NCI-H510A (cell line): ENCODE measurements around the gene TRIM62.
A peak's percentile ranks its signal among the peaks of the same experiment; 100 is the strongest.

ENCODE experiments used
- DNase-seq: peaks from one replicate; lab custom pipeline; 2025; lab: John Stamatoyannopoulos, UW

TRIM62 gene

GRCh38 chr1:33180226-33180910, 1.5 kb downstream of the TRIM62 start:
- DNase-seq: no peak

GRCh38 chr1:33178836-33179439, 2.9 kb downstream of the TRIM62 start:
- no peak for DNase-seq

GRCh38 chr1:33177996-33178540, 3.8 kb downstream of the TRIM62 start:
- DNase-seq: no peak

- no peak for DNase-seq
Observed at GRCh38 chr1:33176887-33177286, 5.0 kb downstream of the TRIM62 start.

GRCh38 chr1:33176362-33176850, 5.4 kb downstream of the TRIM62 start:
- no peak for DNase-seq

GRCh38 chr1:33175865-33176264, 6.0 kb downstream of the TRIM62 start:
- no peak for DNase-seq

GRCh38 chr1:33173091-33173490, 8.8 kb downstream of the TRIM62 start:
- no peak for DNase-seq

GRCh38 chr1:33171977-33172813, 9.6 kb downstream of the TRIM62 start:
- DNase-seq: peak; percentile 18

GRCh38 chr1:33170351-33171274, 11.2 kb downstream of the TRIM62 start:
- no peak for DNase-seq

- peak; percentile 39 for DNase-seq
Observed at GRCh38 chr1:33169290-33170055, 12.4 kb downstream of the TRIM62 start.

GRCh38 chr1:33168556-33169289, 13.1 kb downstream of the TRIM62 start:
- DNase-seq: no peak

- DNase-seq: no peak
Observed at GRCh38 chr1:33167650-33168447, 14.0 kb downstream of the TRIM62 start.

GRCh38 chr1:33165809-33166208, 16.0 kb downstream of the TRIM62 start:
- DNase-seq: no peak

GRCh38 chr1:33165209-33165608, 16.6 kb downstream of the TRIM62 start:
- DNase-seq: no peak

GRCh38 chr1:33163621-33164519, 18.0 kb downstream of the TRIM62 start:
- no peak for DNase-seq

- no peak for DNase-seq
Observed at GRCh38 chr1:33162141-33162540, 19.7 kb downstream of the TRIM62 start.

GRCh38 chr1:33161061-33161681, 20.7 kb downstream of the TRIM62 start:
- no peak for DNase-seq

- no peak for DNase-seq
Observed at GRCh38 chr1:33159577-33159976, 22.3 kb downstream of the TRIM62 start.
